Endothelial cell of umbilical vein (primary cell): ENCODE measurements around the gene TMEM170B. TPM values are rescaled to one million over a fixed set of nuclear protein-coding genes. Genes with fewer than 3 reads are reported as not detected.

ENCODE experiments used
- BruUV-seq: library from RNA; stranded (reverse); fragments of 400-500 nt; replicated peaks from 2 replicates; lab custom pipeline; 2021; lab: Mats Ljungman, UMichigan
- CTCF ChIA-PET: fragments of 300-600, 350-600 bp; sonication (Branson Sonifier 250); formaldehyde crosslinking; loops from one replicate; lab custom pipeline; 2021; ENCODE audit warnings: antibody characterized with exemption, inconsistent platforms; lab: Charles Lee
- POLR2A ChIA-PET: fragments of 300-600, 350-600 bp; sonication (Branson Sonifier 250); formaldehyde crosslinking; loops from one replicate; lab custom pipeline; 2021; ENCODE audit warnings: antibody characterized with exemption, inconsistent platforms; lab: Charles Lee
- DNase-seq: peaks from one replicate; pipeline ENCODE4 v3.0.0-alpha.2; 2011; ENCODE audit warnings: low read depth, low spot score
- FAIRE-seq: peaks from 2 replicates; lab custom pipeline; 2011; peaks lifted over from hg19 to GRCh38; lab: Jason Lieb, UNC
- H2AFZ ChIP-seq: 2 replicates; pipeline ENCODE4 v1.6.0; 2012; ENCODE audit warnings: low read depth, low read length, control low read depth, inconsistent platforms
- H3K27ac ChIP-seq: 2 replicates; pipeline ENCODE4 v1.5.1; 2011; ENCODE audit warnings: low read depth, mild to moderate bottlenecking, control low read depth, low read length, moderate library complexity; ENCODE audit not compliant: insufficient read depth
- H3K27me3 ChIP-seq, 2 experiments: 2 replicates each; pipeline versions ENCODE4 v1.6.0 to v1.6.1; 2011; ENCODE audit warnings: low read length in 2 of 2, mixed read lengths in 1 of 2; ENCODE audit not compliant: control insufficient read depth in 2 of 2, insufficient read depth in 2 of 2
- H3K36me3 ChIP-seq, 2 experiments: 2 replicates in 1 of 2; 3 replicates in 1 of 2; pipeline ENCODE4 v1.5.1; 2011; ENCODE audit warnings: low read length in 2 of 2, mild to moderate bottlenecking in 1 of 2, moderate library complexity in 1 of 2; ENCODE audit not compliant: control insufficient read depth in 2 of 2, insufficient read depth in 2 of 2; ENCODE audit errors: extremely low read depth in 1 of 2
- H3K4me1 ChIP-seq: 3 replicates; pipeline ENCODE4 v1.5.1; 2011; ENCODE audit warnings: mild to moderate bottlenecking, low read length; ENCODE audit not compliant: control insufficient read depth, insufficient read depth; ENCODE audit errors: extremely low read depth
- H3K4me2 ChIP-seq: 2 replicates; pipeline ENCODE4 v1.6.1; 2011; ENCODE audit warnings: low read length, control low read depth, mixed read lengths; ENCODE audit not compliant: insufficient read depth
- H3K4me3 ChIP-seq, 3 experiments: fragments of 200-600 bp in 1 of 3; sonication (generic), shearing (Covaris generic) in 1 of 3; replicated peaks in 1 of 3; 2 replicates each; pipeline ENCODE4 v1.5.1; 2011 to 2016; ENCODE audit warnings: control low read depth in 3 of 3, low read length in 3 of 3, mild to moderate bottlenecking in 2 of 3, inconsistent platforms in 1 of 3, low read depth in 1 of 3, moderate library complexity in 1 of 3; ENCODE audit not compliant: insufficient read depth in 1 of 3
- H3K79me2 ChIP-seq: 2 replicates; pipeline ENCODE4 v1.6.0; 2012; ENCODE audit warnings: low read length, inconsistent platforms; ENCODE audit not compliant: control insufficient read depth, insufficient read depth
- H3K9ac ChIP-seq: replicated peaks from 2 replicates; pipeline ENCODE3; 2011; ENCODE audit warnings: low read length, control low read depth; ENCODE audit not compliant: insufficient read depth; ENCODE audit errors: extremely low read depth
- H3K9me1 ChIP-seq: replicated peaks from 3 replicates; pipeline ENCODE4 v1.6.0; 2011; ENCODE audit warnings: mild to moderate bottlenecking, low read length; ENCODE audit not compliant: control insufficient read depth, insufficient read depth; ENCODE audit errors: extremely low read depth
- H3K9me3 ChIP-seq: replicated peaks from 2 replicates; pipeline ENCODE4 v1.5.1; 2012; ENCODE audit warnings: low read length, inconsistent platforms; ENCODE audit not compliant: control insufficient read depth, insufficient read depth
- H4K20me1 ChIP-seq: replicated peaks from 2 replicates; pipeline ENCODE3; 2011; ENCODE audit warnings: mild to moderate bottlenecking, low read length; ENCODE audit not compliant: control insufficient read depth, insufficient read depth; ENCODE audit errors: extremely low read depth
- GATA2 ChIP-seq: IDR thresholded peaks from 2 replicates; pipeline ENCODE4 v1.7.0; 2011; ENCODE audit warnings: low read depth, mild to moderate bottlenecking, moderate library complexity, mixed read lengths, low read length; ENCODE audit not compliant: insufficient read length, insufficient read depth
- MYC ChIP-seq: IDR thresholded peaks from one replicate; pipeline ENCODE4 v1.6.1; 2011; ENCODE audit warnings: mild to moderate bottlenecking, low read depth, low read length
- POLR2AphosphoS5 ChIP-seq: IDR thresholded peaks from 2 replicates; pipeline ENCODE4 v1.6.1; 2012; ENCODE audit warnings: low read depth, mild to moderate bottlenecking, control low read depth, low read length, moderate library complexity; ENCODE audit not compliant: insufficient read depth
- dilution Hi-C: fragments of 300-500 bp; cut with MboI; formaldehyde crosslinking; loops from one replicate; pipeline ENCODE4 v1.15.0; 2019; ENCODE audit warnings: low sequenced_read_pairs; ENCODE audit not compliant: extremely low pct_ligation_motif_present
- intact Hi-C: fragments of 100-400 bp; cut with micrococcal nuclease; formaldehyde crosslinking; loops from one replicate; pipeline ENCODE4 v1.10.0; 2022
- polyA plus RNA-seq, 4 experiments: library from polyadenylated mRNA; depleted of rRNA in 3 of 4; stranded (reverse) in 3 of 4; unstranded in 1 of 4; fragments of >200 nt; gene quantifications; 2 replicates each; pipeline versions ENCODE4 v1.2.1 to v1.2.3, GENCODE V29; 2011 to 2012; ENCODE audit warnings: missing spikeins in 1 of 4
- small RNA-seq: library from RNA; depleted of rRNA; stranded (forward); fragments of <200 nt; gene quantifications from one replicate; pipeline ENCODE3, GENCODE V24; 2012; ENCODE audit warnings: low replicate concordance, low read depth; ENCODE audit not compliant: insufficient read depth, insufficient read length
- total RNA-seq: library from RNA; stranded (reverse); gene quantifications from 2 replicates; pipeline ENCODE4 v1.2.3, GENCODE V29; 2021
- TF ChIP-seq, protein P1 (sequence below): IDR thresholded peaks from 2 replicates; pipeline ENCODE4 v1.6.1; 2011; ENCODE audit not compliant: insufficient read depth, insufficient read length

Gene TMEM170B
- total and polyA plus RNA-seq, 2 donors (not counting 3 experiments of a cell fraction or from before 2014, with no cell fraction given) = 1.1 to 4.2 TPM

DNA sequence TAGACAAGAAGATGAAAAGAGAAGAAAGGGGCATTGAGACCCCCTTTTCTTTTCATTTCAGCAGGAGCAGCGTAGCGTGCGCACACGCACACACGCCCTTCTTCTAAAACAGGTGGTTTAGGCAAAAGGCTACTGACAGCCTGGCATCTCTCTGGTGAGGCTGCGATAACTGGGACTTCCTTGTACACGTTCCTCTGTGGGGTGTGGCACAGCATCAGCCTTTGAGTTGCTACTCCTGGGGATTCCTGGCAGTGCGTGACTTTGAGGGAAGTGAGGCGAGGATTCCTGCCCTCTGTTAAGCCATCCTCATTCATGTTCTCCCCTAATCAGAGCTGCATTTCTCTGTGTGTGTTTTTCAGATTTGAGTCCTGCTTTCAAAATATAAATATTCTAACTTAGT is 94.7 kb downstream of the TMEM170B start:
- Histone ChIP-seq H3K9me1 (no peaks in the 10 kb centered on the region), H3K79me2 (no peaks in the 10 kb centered on the region), H2AFZ (peak overlapping the region; percentile 26), H3K4me3 (no peak overlapping the region), H3K4me2 (no peak overlapping the region), H3K27me3 (no peaks in the 10 kb centered on the region), H3K36me3 (no peaks in the 10 kb centered on the region), H3K27ac (no peak overlapping the region), H3K4me1 (no peaks in the 10 kb centered on the region), H3K9me3 (no peaks in the 10 kb centered on the region), H4K20me1 (no peaks in the 10 kb centered on the region), H3K9ac (no peak overlapping the region)
- BruUV-seq = no TSS peak
- TF ChIP-seq GATA2 = no peak
- FAIRE-seq (no peak), DNase-seq (no peak)
- ChIA-PET POLR2A (no interaction called here), CTCF (interaction anchor here (0.9 kb wide), 1 partner anchor 9 kb away, joined by 3 read pairs; no protein-coding TSS in a partner anchor)
- intact Hi-C loops (no loop called here), dilution Hi-C loops (no loop called here)

DNA sequence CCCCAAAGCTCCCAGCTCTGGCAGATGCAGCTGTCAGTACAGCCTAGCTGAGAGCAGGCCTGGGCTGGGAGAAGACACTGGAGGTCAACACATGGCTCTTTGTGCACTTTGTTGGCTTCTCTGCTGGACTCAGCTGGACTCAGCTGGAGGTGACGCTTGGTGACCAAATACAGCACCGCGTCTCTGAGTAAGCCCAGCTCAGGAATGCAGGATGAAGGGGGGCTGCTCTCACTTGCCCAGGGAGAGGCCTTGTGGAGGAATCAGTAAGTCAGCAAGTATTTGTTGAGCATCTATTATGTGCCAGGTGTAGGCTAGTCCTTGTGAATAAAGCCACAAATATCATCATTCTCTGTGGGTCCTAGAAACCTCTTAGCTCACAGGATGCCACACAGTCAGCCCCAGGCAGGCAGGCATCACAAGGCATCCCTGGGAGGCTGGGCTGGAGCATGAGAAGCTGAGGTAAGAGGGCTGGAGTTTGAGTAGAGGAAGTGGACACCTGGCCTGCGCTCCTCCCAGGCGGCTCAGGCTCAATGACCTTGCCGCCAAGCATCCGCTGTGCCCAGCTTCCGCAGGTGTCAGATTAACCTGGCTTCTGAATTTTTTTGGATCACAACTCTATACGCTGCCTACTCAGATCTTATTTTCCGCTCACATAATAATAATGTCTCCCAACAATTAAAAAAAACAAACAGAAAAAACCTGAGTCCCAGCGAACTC is 95.4 kb downstream of the TMEM170B start:
- no peak overlapping the region for H3K4me2 ChIP-seq
- peak; percentile 8 for FAIRE-seq
- CTCF ChIA-PET = interaction anchor here (0.8 to 1.4 kb wide), 2 partner anchors 9 to 14 kb away, joined by 3 to 5 read pairs; no protein-coding TSS in a partner anchor

More for the DNA sequence above, 95.4 kb downstream of the TMEM170B start:
- no TSS peak for BruUV-seq
- TF ChIP-seq, protein P1, sequence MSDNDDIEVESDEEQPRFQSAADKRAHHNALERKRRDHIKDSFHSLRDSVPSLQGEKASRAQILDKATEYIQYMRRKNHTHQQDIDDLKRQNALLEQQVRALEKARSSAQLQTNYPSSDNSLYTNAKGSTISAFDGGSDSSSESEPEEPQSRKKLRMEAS = no peak
- TF ChIP-seq POLR2AphosphoS5 (no peak), MYC (no peak)
- no peak overlapping the region for H3K27ac ChIP-seq
- no peaks in the 10 kb centered on the region for H3K4me1 ChIP-seq
- H3K36me3 ChIP-seq = no peaks in the 10 kb centered on the region
- no peaks in the 10 kb centered on the region for H3K9me1 ChIP-seq
- dilution Hi-C loops = no loop called here
- H3K79me2 ChIP-seq = no peaks in the 10 kb centered on the region
- no peaks in the 10 kb centered on the region for H3K9me3 ChIP-seq
- H2AFZ ChIP-seq = no peak overlapping the region
- no peaks in the 10 kb centered on the region for H3K27me3 ChIP-seq
- H3K9ac ChIP-seq = no peak overlapping the region
- intact Hi-C loops = no loop called here
- POLR2A ChIA-PET = interaction anchor here (0.6 kb wide), 1 partner anchor 375 kb away, joined by 3 read pairs; no protein-coding TSS in a partner anchor
- H3K4me3 ChIP-seq = no peak overlapping the region
- no peak for DNase-seq
- no peaks in the 10 kb centered on the region for H4K20me1 ChIP-seq

Small RNA genes lying within 50 kb of the gene (small RNA-seq; reads per million reads assigned to genes)
- not detected for gene RNU1-64P

Other genes with a start within 250 kb of the TMEM170B start
- 3.3 and 5.6 TPM in 2 replicates for gene ADTRP, start 241.1 kb downstream of the TMEM170B start, total RNA-seq
- gene ADTRP, start 241.1 kb downstream of the TMEM170B start, polyA plus RNA-seq = 3.6 and 4.4 TPM in 2 replicates